ENCODE results near the gene ITIH1. TPM values are rescaled to one million over a fixed set of nuclear protein-coding genes. Genes with fewer than 3 reads are reported as not detected.

The ITIH1 gene
- total RNA-seq, 2 experiments from 2014 or later: not detected

DNA sequence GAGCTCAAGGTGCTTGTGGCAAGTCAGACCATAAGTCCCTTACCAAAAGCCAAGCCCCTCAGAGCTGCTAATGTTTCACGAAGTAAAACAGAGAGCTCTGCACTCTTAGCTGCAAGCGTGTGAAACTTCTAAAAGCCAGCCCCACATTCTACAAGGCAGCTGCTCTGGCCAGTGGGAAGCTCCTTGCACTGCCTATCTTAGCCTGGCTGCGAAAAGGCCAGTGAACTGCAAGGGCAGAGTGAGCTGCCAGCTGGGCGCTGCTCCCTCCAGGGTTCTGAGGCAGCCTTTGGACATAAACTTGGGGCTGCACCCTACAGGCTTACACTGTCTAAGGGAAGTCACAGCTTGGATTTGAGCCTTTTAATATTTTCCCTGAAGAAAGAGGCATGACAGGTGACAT lies 59.6 kb downstream of the ITIH1 start:
- POLR2A ChIA-PET: interaction anchor here (2.1 kb wide), 1 partner anchor 56 kb away, joined by 7 read pairs; no protein-coding TSS in a partner anchor
- H3K9me3 ChIP-seq (ENCODE audit: control insufficient read depth in 1 of 2, insufficient read depth in 1 of 2, low read length in 2 of 2): no peaks in the 10 kb centered on the region
- H3K4me1 Mint-ChIP-seq (ENCODE audit: low read depth): peaks cover 23% of the 10 kb centered on the region
- no peak overlapping the region for H3K4me3 ChIP-seq (ENCODE audit: low read length)
- peaks cover 39% of the 10 kb centered on the region for H3K36me3 ChIP-seq (ENCODE audit: insufficient read depth, low read length)
- intact Hi-C loops (cut with DNase I, micrococcal nuclease): no loop called here
- H3K27me3 ChIP-seq (ENCODE audit: control insufficient read depth in 1 of 2, insufficient read depth in 2 of 2, low read length in 2 of 2): no peaks in the 10 kb centered on the region
- H3K4me1 ChIP-seq (ENCODE audit: insufficient read depth, low read length): peaks cover 21% of the 10 kb centered on the region
- ATAC-seq (ENCODE audit: poor library complexity) (no peak), DNase-seq (no peak)
- no peak overlapping the region for H3K4me3 Mint-ChIP-seq
- H3K27ac Mint-ChIP-seq: no peak overlapping the region
- H3K36me3 Mint-ChIP-seq (ENCODE audit: low read depth): peaks cover 43% of the 10 kb centered on the region
- H3K27me3 Mint-ChIP-seq: no peaks in the 10 kb centered on the region
- TF ChIP-seq, protein P1, sequence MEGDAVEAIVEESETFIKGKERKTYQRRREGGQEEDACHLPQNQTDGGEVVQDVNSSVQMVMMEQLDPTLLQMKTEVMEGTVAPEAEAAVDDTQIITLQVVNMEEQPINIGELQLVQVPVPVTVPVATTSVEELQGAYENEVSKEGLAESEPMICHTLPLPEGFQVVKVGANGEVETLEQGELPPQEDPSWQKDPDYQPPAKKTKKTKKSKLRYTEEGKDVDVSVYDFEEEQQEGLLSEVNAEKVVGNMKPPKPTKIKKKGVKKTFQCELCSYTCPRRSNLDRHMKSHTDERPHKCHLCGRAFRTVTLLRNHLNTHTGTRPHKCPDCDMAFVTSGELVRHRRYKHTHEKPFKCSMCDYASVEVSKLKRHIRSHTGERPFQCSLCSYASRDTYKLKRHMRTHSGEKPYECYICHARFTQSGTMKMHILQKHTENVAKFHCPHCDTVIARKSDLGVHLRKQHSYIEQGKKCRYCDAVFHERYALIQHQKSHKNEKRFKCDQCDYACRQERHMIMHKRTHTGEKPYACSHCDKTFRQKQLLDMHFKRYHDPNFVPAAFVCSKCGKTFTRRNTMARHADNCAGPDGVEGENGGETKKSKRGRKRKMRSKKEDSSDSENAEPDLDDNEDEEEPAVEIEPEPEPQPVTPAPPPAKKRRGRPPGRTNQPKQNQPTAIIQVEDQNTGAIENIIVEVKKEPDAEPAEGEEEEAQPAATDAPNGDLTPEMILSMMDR (IDR thresholded peaks at IDR 0.05): no peak
- no peak overlapping the region for H3K27ac ChIP-seq (ENCODE audit: low read depth in 1 of 2, low read length in 2 of 2)
- CTCF ChIA-PET: no interaction called here
- no peaks in the 10 kb centered on the region for H3K9me3 Mint-ChIP-seq

DNA sequence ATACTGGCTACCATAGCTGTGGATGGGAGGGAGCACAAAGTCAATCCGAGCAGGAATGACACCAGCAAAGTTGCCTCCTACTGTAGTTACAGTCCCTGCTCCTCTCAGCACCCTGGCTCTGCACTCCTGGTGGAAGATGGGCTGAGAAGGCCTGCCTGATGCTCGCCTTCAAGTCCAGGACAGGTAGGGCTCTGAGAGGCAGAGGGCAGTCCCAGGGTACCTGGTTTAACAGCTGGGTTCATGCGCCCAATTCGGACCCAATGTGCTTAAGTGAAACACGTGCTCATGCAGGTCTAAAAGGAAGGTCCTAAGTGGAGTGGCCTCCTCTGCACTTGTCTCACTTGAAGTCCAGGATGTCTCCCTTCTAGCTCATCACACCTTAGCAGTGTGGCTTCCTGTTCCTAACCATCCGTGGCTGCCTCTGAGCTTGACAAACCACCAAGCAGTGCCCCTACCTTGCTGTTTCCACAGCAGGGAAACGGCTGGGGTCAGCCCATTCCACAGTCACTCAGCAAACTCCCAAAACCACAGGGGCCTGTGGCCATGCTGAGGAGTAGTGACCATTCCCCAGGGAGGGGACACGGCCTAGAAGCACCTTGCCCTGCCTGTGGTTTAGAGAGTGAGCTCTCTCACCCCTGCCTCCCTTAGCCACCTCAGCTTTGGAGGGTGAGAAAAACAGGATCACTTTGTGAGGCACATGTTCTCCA lies 61.3 kb downstream of the ITIH1 start:
- Mint-ChIP-seq H3K27me3 (no peaks in the 10 kb centered on the region), H3K36me3 (ENCODE audit: low read depth) (peaks cover 55% of the 10 kb centered on the region), H3K27ac (no peak overlapping the region), H3K9me3 (no peaks in the 10 kb centered on the region), H3K4me3 (no peak overlapping the region), H3K4me1 (ENCODE audit: low read depth) (peaks cover 23% of the 10 kb centered on the region)
- ATAC-seq (ENCODE audit: poor library complexity) (peak; percentile 64), DNase-seq (peak in 3 of 14 experiments; percentile 18 to 50 (median 34))
- peaks cover 55% of the 10 kb centered on the region for H3K36me3 ChIP-seq (ENCODE audit: insufficient read depth, low read length)
- peaks cover 21% of the 10 kb centered on the region for H3K4me1 ChIP-seq (ENCODE audit: insufficient read depth, low read length)
- ChIA-PET POLR2A (interaction anchor here (0.9 to 2.1 kb wide), 3 partner anchors 55 to 99 kb away, joined by 3 to 7 read pairs (median 3); partner anchors contain the start of gene NEK4), CTCF (no interaction called here)
- H3K27me3 ChIP-seq (ENCODE audit: control insufficient read depth in 1 of 2, insufficient read depth in 2 of 2, low read length in 2 of 2): no peaks in the 10 kb centered on the region
- no peak overlapping the region for H3K27ac ChIP-seq (ENCODE audit: low read depth in 1 of 2, low read length in 2 of 2)
- H3K9me3 ChIP-seq (ENCODE audit: control insufficient read depth in 1 of 2, insufficient read depth in 1 of 2, low read length in 2 of 2): no peaks in the 10 kb centered on the region
- H3K4me3 ChIP-seq (ENCODE audit: low read length): no peak overlapping the region
- intact Hi-C loops (cut with DNase I, micrococcal nuclease): no loop called here
- TF ChIP-seq, protein P1 (IDR thresholded peaks at IDR 0.05): no peak

DNA sequence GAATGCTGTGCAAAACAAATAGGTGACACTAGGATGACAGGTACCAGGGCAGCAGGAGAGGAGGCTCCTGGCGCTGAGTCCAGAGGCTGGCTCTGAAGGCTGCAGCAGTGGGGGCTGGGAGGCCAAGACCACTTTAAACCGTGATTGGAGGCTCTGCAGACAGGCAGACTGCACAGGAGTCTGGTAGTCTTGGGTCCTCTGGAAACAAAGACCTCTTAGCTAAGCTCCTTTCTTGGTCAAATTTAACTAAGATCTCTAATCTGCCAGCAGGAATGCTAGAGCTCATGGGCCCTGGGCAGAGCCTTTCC lies 61.8 kb downstream of the ITIH1 start:
- H3K9me3 ChIP-seq (ENCODE audit: control insufficient read depth in 1 of 2, insufficient read depth in 1 of 2, low read length in 2 of 2): no peaks in the 10 kb centered on the region
- CTCF ChIA-PET: no interaction called here
- TF ChIP-seq, protein P1 (IDR thresholded peaks at IDR 0.05): no peak
- H3K27ac Mint-ChIP-seq: no peak overlapping the region
- H3K27me3 Mint-ChIP-seq: no peaks in the 10 kb centered on the region
- H3K27ac ChIP-seq (ENCODE audit: low read depth in 1 of 2, low read length in 2 of 2): no peak overlapping the region
- POLR2A ChIA-PET: interaction anchor here (0.9 to 2.1 kb wide), 3 partner anchors 54 to 98 kb away, joined by 3 to 7 read pairs (median 3); partner anchors contain the start of gene NEK4
- no peaks in the 10 kb centered on the region for H3K9me3 Mint-ChIP-seq
- no peaks in the 10 kb centered on the region for H3K27me3 ChIP-seq (ENCODE audit: control insufficient read depth in 1 of 2, insufficient read depth in 2 of 2, low read length in 2 of 2)
- peaks cover 55% of the 10 kb centered on the region for H3K36me3 Mint-ChIP-seq (ENCODE audit: low read depth)
- H3K4me3 Mint-ChIP-seq: no peak overlapping the region
- H3K4me3 ChIP-seq (ENCODE audit: low read length): no peak overlapping the region
- peaks cover 21% of the 10 kb centered on the region for H3K4me1 ChIP-seq (ENCODE audit: insufficient read depth, low read length)
- H3K4me1 Mint-ChIP-seq (ENCODE audit: low read depth): peaks cover 25% of the 10 kb centered on the region
- intact Hi-C loops (cut with DNase I, micrococcal nuclease): no loop called here
- H3K36me3 ChIP-seq (ENCODE audit: insufficient read depth, low read length): peaks cover 57% of the 10 kb centered on the region
- DNase-seq (no peak), ATAC-seq (ENCODE audit: poor library complexity) (no peak)
